ENCODE results near the gene GID8. TPM values are rescaled to one million over a fixed set of nuclear protein-coding genes. Genes with fewer than 3 reads are reported as not detected.

GID8 gene
- total and polyA plus RNA-seq, 2 of the 13 experiments (the other 11 are each of a cell fraction or from before 2014, with no cell fraction given) = 39.6 to 59.8 TPM

GRCh38 chr20:62926229-62927127, 11.5 kb upstream of the GID8 start, which contains the start of gene DIDO1 (continued):
- TF ChIP-seq, protein P1, sequence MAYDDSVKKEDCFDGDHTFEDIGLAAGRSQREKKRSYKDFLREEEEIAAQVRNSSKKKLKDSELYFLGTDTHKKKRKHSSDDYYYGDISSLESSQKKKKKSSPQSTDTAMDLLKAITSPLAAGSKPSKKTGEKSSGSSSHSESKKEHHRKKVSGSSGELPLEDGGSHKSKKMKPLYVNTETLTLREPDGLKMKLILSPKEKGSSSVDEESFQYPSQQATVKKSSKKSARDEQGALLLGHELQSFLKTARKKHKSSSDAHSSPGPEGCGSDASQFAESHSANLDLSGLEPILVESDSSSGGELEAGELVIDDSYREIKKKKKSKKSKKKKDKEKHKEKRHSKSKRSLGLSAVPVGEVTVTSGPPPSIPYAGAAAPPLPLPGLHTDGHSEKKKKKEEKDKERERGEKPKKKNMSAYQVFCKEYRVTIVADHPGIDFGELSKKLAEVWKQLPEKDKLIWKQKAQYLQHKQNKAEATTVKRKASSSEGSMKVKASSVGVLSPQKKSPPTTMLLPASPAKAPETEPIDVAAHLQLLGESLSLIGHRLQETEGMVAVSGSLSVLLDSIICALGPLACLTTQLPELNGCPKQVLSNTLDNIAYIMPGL (CRISPR knock-in tag; IDR thresholded peaks at IDR 0.05; ENCODE audit: borderline replicate concordance in 1 of 2, low read depth in 1 of 2) = peak; percentile 98
- no peak for TF ChIP-seq BHLHE40 (IDR thresholded peaks at IDR 0.05; ENCODE audit: low read length)
- peak; percentile 93; the same call in 1 of the 2 replicates for TF ChIP-seq TBP (CRISPR knock-in tag; IDR thresholded peaks at IDR 0.05)
- TF ChIP-seq, protein P2, sequence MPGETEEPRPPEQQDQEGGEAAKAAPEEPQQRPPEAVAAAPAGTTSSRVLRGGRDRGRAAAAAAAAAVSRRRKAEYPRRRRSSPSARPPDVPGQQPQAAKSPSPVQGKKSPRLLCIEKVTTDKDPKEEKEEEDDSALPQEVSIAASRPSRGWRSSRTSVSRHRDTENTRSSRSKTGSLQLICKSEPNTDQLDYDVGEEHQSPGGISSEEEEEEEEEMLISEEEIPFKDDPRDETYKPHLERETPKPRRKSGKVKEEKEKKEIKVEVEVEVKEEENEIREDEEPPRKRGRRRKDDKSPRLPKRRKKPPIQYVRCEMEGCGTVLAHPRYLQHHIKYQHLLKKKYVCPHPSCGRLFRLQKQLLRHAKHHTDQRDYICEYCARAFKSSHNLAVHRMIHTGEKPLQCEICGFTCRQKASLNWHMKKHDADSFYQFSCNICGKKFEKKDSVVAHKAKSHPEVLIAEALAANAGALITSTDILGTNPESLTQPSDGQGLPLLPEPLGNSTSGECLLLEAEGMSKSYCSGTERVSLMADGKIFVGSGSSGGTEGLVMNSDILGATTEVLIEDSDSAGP (CRISPR knock-in tag; IDR thresholded peaks at IDR 0.05; ENCODE audit: borderline replicate concordance) = peak; percentile 77; the same call in 1 of the 2 replicates
- 0 out of 2 replicates have a peak, but pooled peaks have one; percentile 2 for TF ChIP-seq NR1H2 (CRISPR knock-in tag; IDR thresholded peaks at IDR 0.05; ENCODE audit: borderline replicate concordance, low read depth)
- TF ChIP-seq GPN1 (CRISPR knock-in tag; IDR thresholded peaks at IDR 0.05; ENCODE audit: borderline replicate concordance) = no peak
- peak; percentile 53; the same call in 1 of the 2 replicates for TF ChIP-seq HOMEZ (CRISPR knock-in tag; IDR thresholded peaks at IDR 0.05; ENCODE audit: low read depth)
- TF ChIP-seq, protein P3, sequence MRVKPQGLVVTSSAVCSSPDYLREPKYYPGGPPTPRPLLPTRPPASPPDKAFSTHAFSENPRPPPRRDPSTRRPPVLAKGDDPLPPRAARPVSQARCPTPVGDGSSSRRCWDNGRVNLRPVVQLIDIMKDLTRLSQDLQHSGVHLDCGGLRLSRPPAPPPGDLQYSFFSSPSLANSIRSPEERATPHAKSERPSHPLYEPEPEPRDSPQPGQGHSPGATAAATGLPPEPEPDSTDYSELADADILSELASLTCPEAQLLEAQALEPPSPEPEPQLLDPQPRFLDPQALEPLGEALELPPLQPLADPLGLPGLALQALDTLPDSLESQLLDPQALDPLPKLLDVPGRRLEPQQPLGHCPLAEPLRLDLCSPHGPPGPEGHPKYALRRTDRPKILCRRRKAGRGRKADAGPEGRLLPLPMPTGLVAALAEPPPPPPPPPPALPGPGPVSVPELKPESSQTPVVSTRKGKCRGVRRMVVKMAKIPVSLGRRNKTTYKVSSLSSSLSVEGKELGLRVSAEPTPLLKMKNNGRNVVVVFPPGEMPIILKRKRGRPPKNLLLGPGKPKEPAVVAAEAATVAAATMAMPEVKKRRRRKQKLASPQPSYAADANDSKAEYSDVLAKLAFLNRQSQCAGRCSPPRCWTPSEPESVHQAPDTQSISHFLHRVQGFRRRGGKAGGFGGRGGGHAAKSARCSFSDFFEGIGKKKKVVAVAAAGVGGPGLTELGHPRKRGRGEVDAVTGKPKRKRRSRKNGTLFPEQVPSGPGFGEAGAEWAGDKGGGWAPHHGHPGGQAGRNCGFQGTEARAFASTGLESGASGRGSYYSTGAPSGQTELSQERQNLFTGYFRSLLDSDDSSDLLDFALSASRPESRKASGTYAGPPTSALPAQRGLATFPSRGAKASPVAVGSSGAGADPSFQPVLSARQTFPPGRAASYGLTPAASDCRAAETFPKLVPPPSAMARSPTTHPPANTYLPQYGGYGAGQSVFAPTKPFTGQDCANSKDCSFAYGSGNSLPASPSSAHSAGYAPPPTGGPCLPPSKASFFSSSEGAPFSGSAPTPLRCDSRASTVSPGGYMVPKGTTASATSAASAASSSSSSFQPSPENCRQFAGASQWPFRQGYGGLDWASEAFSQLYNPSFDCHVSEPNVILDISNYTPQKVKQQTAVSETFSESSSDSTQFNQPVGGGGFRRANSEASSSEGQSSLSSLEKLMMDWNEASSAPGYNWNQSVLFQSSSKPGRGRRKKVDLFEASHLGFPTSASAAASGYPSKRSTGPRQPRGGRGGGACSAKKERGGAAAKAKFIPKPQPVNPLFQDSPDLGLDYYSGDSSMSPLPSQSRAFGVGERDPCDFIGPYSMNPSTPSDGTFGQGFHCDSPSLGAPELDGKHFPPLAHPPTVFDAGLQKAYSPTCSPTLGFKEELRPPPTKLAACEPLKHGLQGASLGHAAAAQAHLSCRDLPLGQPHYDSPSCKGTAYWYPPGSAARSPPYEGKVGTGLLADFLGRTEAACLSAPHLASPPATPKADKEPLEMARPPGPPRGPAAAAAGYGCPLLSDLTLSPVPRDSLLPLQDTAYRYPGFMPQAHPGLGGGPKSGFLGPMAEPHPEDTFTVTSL (CRISPR knock-in tag; IDR thresholded peaks at IDR 0.05; ENCODE audit: borderline replicate concordance) = no peak; the same call in 1 of the 2 replicates
- TF ChIP-seq ZNF549 (CRISPR knock-in tag; IDR thresholded peaks at IDR 0.05) = no peak
- no peak for TF ChIP-seq ZNF3 (CRISPR knock-in tag; IDR thresholded peaks at IDR 0.05)
- TF ChIP-seq ZBTB42 (CRISPR knock-in tag; IDR thresholded peaks at IDR 0.05) = 0 out of 2 replicates have a peak, but pooled peaks have one; percentile 15
- TF ChIP-seq JARID2 (CRISPR knock-in tag; IDR thresholded peaks at IDR 0.05; ENCODE audit: insufficient replicate concordance) = no peak
- peak; percentile 55; the same call in 1 of the 2 replicates for TF ChIP-seq TEAD2 (CRISPR knock-in tag; IDR thresholded peaks at IDR 0.05)
- TF ChIP-seq, protein P4, sequence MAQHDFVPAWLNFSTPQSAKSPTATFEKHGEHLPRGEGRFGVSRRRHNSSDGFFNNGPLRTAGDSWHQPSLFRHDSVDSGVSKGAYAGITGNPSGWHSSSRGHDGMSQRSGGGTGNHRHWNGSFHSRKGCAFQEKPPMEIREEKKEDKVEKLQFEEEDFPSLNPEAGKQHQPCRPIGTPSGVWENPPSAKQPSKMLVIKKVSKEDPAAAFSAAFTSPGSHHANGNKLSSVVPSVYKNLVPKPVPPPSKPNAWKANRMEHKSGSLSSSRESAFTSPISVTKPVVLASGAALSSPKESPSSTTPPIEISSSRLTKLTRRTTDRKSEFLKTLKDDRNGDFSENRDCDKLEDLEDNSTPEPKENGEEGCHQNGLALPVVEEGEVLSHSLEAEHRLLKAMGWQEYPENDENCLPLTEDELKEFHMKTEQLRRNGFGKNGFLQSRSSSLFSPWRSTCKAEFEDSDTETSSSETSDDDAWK (CRISPR knock-in tag; IDR thresholded peaks at IDR 0.05) = no peak
- TF ChIP-seq PLRG1 (conservative IDR thresholded peaks at IDR 0.05) = no peak
- peak; percentile 85; the same call in 1 of the 2 replicates for TF ChIP-seq TOPORS (CRISPR knock-in tag; IDR thresholded peaks at IDR 0.05)
